Upper lobe of left lung (tissue), 4 donors: Measurements from ENCODE around the gene UBXN10.

Source experiments
- EP300 ChIP-seq, 4 donors: sonication (generic); formaldehyde crosslinking; IDR thresholded peaks; one replicate each; pipeline ENCODE4 v1.5.1; 2017; ENCODE audit warnings: antibody characterized with exemption in 4 of 4, control low read depth in 2 of 4
- POLR2A ChIP-seq, 4 donors: fragments of 450-650 bp; IDR thresholded peaks; one replicate each; pipeline ENCODE4 v1.5.1; 2016 to 2017; ENCODE audit warnings: antibody characterized with exemption in 4 of 4, mild to moderate bottlenecking in 2 of 4
- TF ChIP-seq, protein P1 (sequence below), 6 experiments: fragments of 450-650 bp in 4 of 6; fragments of 200-600 bp in 2 of 6; sonication (generic) in 2 of 6; IDR thresholded peaks; one replicate each; pipeline ENCODE4 v1.5.1; 2016 to 2019; ENCODE audit warnings: antibody characterized with exemption in 6 of 6

DNA sequence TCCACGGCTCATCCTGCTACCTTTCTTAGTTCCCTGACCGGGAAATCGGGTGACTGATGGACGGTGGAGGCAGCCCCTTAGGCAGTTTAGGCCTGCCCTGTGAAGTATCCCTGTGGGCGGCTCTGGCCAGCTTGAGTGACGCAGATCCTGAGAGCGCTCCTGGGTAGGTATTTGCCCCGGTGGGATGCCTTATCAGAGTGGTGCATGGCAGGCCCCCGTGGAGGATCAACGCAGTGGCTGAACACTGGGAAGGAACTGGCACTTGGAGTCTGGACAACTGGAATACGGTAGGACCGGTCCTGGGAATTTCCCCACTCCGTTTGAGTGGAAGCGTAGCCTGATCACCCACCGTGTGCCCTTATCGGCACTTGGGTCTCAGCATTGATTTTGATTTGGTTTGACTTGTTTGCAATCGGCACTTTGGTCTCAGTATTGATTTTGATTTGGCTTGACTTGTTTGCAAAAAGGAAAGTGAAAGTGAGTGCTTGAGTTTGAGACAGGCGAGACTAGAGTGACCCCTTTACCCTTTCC is 31.5 kb upstream of the UBXN10 start:
- TF ChIP-seq, protein P1, sequence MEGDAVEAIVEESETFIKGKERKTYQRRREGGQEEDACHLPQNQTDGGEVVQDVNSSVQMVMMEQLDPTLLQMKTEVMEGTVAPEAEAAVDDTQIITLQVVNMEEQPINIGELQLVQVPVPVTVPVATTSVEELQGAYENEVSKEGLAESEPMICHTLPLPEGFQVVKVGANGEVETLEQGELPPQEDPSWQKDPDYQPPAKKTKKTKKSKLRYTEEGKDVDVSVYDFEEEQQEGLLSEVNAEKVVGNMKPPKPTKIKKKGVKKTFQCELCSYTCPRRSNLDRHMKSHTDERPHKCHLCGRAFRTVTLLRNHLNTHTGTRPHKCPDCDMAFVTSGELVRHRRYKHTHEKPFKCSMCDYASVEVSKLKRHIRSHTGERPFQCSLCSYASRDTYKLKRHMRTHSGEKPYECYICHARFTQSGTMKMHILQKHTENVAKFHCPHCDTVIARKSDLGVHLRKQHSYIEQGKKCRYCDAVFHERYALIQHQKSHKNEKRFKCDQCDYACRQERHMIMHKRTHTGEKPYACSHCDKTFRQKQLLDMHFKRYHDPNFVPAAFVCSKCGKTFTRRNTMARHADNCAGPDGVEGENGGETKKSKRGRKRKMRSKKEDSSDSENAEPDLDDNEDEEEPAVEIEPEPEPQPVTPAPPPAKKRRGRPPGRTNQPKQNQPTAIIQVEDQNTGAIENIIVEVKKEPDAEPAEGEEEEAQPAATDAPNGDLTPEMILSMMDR (IDR thresholded peaks at IDR 0.05) = no peak
- TF ChIP-seq POLR2A (IDR thresholded peaks at IDR 0.05) = no peak
- no peak for TF ChIP-seq EP300 (IDR thresholded peaks at IDR 0.05)
